SK-N-SH (cell line): ENCODE results near the gene SORBS1. TPM values are rescaled to one million over a fixed set of nuclear protein-coding genes. Genes with fewer than 3 reads are reported as not detected.

Experiments
- CTCF ChIA-PET: fragments of 300-600, 350-600 bp; formaldehyde crosslinking; extraction: SDS; loops from one replicate; lab custom pipeline; 2021; lab: Yijun Ruan, JAX
- POLR2A ChIA-PET: fragments of 350-600 bp; sonication (Branson Sonifier 250); formaldehyde crosslinking; extraction: SDS; loops from one replicate; lab custom pipeline; 2020; ENCODE audit warnings: antibody characterized with exemption, inconsistent platforms; lab: Yijun Ruan, JAX
- DNase-seq: peaks from one replicate; pipeline ENCODE4 v3.0.0; 2012
- H2AFZ ChIP-seq: fragments of 200-600 bp; sonication (generic); 2 replicates; pipeline ENCODE4 v1.8.1; 2016; ENCODE audit warnings: antibody characterized with exemption, mild to moderate bottlenecking, low read depth
- H3F3A ChIP-seq: fragments of 200-600 bp; sonication (generic); replicated peaks from 2 replicates; pipeline ENCODE3; 2016; ENCODE audit warnings: antibody characterized with exemption, mild to moderate bottlenecking; ENCODE audit not compliant: insufficient read depth
- H3K27ac ChIP-seq, 2 experiments: fragments of 200-500 bp in 1 of 2; fragments of 200-600 bp in 1 of 2; sonication (Bioruptor generic) in 1 of 2; sonication (generic), shearing (Covaris generic) in 1 of 2; 2 replicates each; pipeline versions ENCODE4 v1.5.1 to v1.6.1; 2014 to 2016; ENCODE audit warnings: low read depth in 2 of 2, inconsistent platforms in 1 of 2, low read length in 1 of 2, mild to moderate bottlenecking in 1 of 2, mixed read lengths in 1 of 2
- H3K27me3 ChIP-seq: fragments of 200-600 bp; sonication (generic), shearing (Covaris generic); 2 replicates; pipeline ENCODE4 v1.6.1; 2016; ENCODE audit warnings: mixed run types; ENCODE audit not compliant: insufficient read depth
- H3K36me3 ChIP-seq, 2 experiments: fragments of 200-500 bp in 1 of 2; fragments of 200-600 bp in 1 of 2; sonication (Bioruptor generic) in 1 of 2; sonication (generic) in 1 of 2; replicated peaks in 1 of 2; 2 replicates each; pipeline versions ENCODE3 to v1.5.1; 2014 to 2016; ENCODE audit warnings: low read length in 1 of 2, mild to moderate bottlenecking in 1 of 2; ENCODE audit not compliant: insufficient read depth in 2 of 2, control insufficient read depth in 1 of 2
- H3K4me1 ChIP-seq, 2 experiments: fragments of 200-500 bp in 1 of 2; fragments of 200-600 bp in 1 of 2; sonication (Bioruptor generic) in 1 of 2; sonication (generic), shearing (Covaris generic) in 1 of 2; 2 replicates each; pipeline versions ENCODE4 v1.5.1 to v1.6.1; 2014 to 2016; ENCODE audit warnings: low read depth in 1 of 2, low read length in 1 of 2, mixed run types in 1 of 2; ENCODE audit not compliant: insufficient read depth in 2 of 2, control insufficient read depth in 1 of 2
- H3K4me2 ChIP-seq: fragments of 200-600 bp; sonication (generic), shearing (Covaris generic); 2 replicates; pipeline ENCODE4 v1.6.1; 2017; ENCODE audit warnings: mixed run types
- H3K4me3 ChIP-seq, 2 experiments: fragments of 200-500 bp in 1 of 2; fragments of 200-600 bp in 1 of 2; sonication (Bioruptor generic) in 1 of 2; sonication (generic), shearing (Covaris generic) in 1 of 2; 2 replicates each; pipeline versions ENCODE4 v1.5.1 to v1.8.1; 2014 to 2016; ENCODE audit warnings: low read depth in 2 of 2, inconsistent platforms in 1 of 2, low read length in 1 of 2, mild to moderate bottlenecking in 1 of 2, mixed read lengths in 1 of 2, moderate library complexity in 1 of 2
- H3K79me2 ChIP-seq: fragments of 200-600 bp; sonication (generic); 2 replicates; pipeline ENCODE4 v1.8.1; 2017; ENCODE audit warnings: mild to moderate bottlenecking; ENCODE audit not compliant: insufficient read depth
- H3K9ac ChIP-seq: fragments of 200-600 bp; sonication (generic); 2 replicates; pipeline ENCODE4 v1.6.1; 2017; ENCODE audit warnings: mixed run types
- H3K9me2 ChIP-seq: fragments of 200-600 bp; sonication (generic); 2 replicates; pipeline ENCODE4 v1.6.1; 2017; ENCODE audit warnings: mixed run types
- H3K9me3 ChIP-seq: fragments of 200-600 bp; sonication (generic); 2 replicates; pipeline ENCODE4 v1.6.1; 2017; ENCODE audit warnings: mixed run types, mild to moderate bottlenecking, moderate library complexity
- H4K20me1 ChIP-seq: fragments of 200-600 bp; sonication (generic); 2 replicates; pipeline ENCODE4 v1.6.1; 2017; ENCODE audit warnings: mild to moderate bottlenecking, mixed run types; ENCODE audit not compliant: insufficient read depth
- CTCF ChIP-seq: fragments of 200-600 bp; sonication (generic); IDR thresholded peaks from 2 replicates; pipeline ENCODE4 v1.6.1; 2017; ENCODE audit warnings: antibody characterized with exemption, mild to moderate bottlenecking, moderate library complexity
- ELF1 ChIP-seq: IDR thresholded peaks from 2 replicates; pipeline ENCODE4 v1.4.0; 2012
- EZH2phosphoT487 ChIP-seq: fragments of 200-600 bp; sonication (generic); IDR thresholded peaks from 2 replicates; pipeline ENCODE4 v1.6.1; 2017; ENCODE audit warnings: low read depth, mixed run types, mild to moderate bottlenecking, antibody characterized with exemption, moderate library complexity, borderline replicate concordance
- FOXM1 ChIP-seq: IDR thresholded peaks from 2 replicates; pipeline ENCODE4 v1.4.0; 2012; ENCODE audit warnings: low read depth, mild to moderate bottlenecking
- IRF3 ChIP-seq: fragments of 150-350 bp; IDR thresholded peaks from 2 replicates; pipeline ENCODE4 v1.6.1; 2016; ENCODE audit warnings: mild to moderate bottlenecking, low read depth, low read length
- JUND ChIP-seq: IDR thresholded peaks from 2 replicates; pipeline ENCODE4 v1.4.0; 2012
- PBX3 ChIP-seq: IDR thresholded peaks from 2 replicates; pipeline ENCODE4; 2012
- RAD21 ChIP-seq: IDR thresholded peaks from 2 replicates; pipeline ENCODE4 v1.6.1; 2012; ENCODE audit warnings: mild to moderate bottlenecking, low read length
- RCOR1 ChIP-seq: fragments of 150-350 bp; IDR thresholded peaks from 2 replicates; pipeline ENCODE4 v1.6.1; 2017; ENCODE audit warnings: antibody characterized with exemption, low read length
- REST ChIP-seq: IDR thresholded peaks from 2 replicates; pipeline ENCODE4 v1.6.1; 2012; ENCODE audit warnings: mild to moderate bottlenecking, low read depth, low read length, moderate library complexity
- RXRA ChIP-seq: IDR thresholded peaks from 2 replicates; pipeline ENCODE4 v1.4.0; 2012; ENCODE audit warnings: low read depth, mild to moderate bottlenecking, borderline replicate concordance
- SMC3 ChIP-seq: IDR thresholded peaks from 2 replicates; pipeline ENCODE4 v1.6.1; 2012; ENCODE audit warnings: low read depth, low read length, improper control_type of control experiment
- TAF1 ChIP-seq: IDR thresholded peaks from 2 replicates; pipeline ENCODE4 v1.6.1; 2012; ENCODE audit warnings: low read depth, mild to moderate bottlenecking, low read length, moderate library complexity, borderline replicate concordance
- TEAD4 ChIP-seq: IDR thresholded peaks from 2 replicates; pipeline ENCODE4 v1.4.0; 2012; ENCODE audit warnings: mild to moderate bottlenecking, borderline replicate concordance; ENCODE audit not compliant: insufficient read depth
- USF1 ChIP-seq: IDR thresholded peaks from 2 replicates; pipeline ENCODE4 v1.4.0; 2012; ENCODE audit warnings: low read depth, borderline replicate concordance
- WGBS: methylation state at CpG from one replicate; pipeline ENCODE4 v1.1.6; 2017; ENCODE audit warnings: low lambda C conversion rate; 5-methylcytosine and 5-hydroxymethylcytosine counted together
- polyA plus RNA-seq, 3 experiments: library from polyadenylated mRNA; depleted of rRNA; stranded (reverse); fragments of >200 nt; gene quantifications; 2 replicates each; pipeline ENCODE4 v1.2.3, GENCODE V29; 2012
- TF ChIP-seq, protein P1 (sequence below): IDR thresholded peaks from 2 replicates; pipeline ENCODE4 v1.4.0; 2012; ENCODE audit warnings: low read depth
- TF ChIP-seq, protein P2 (sequence below): IDR thresholded peaks from 2 replicates; pipeline ENCODE4 v1.4.0; 2012; ENCODE audit warnings: low read depth, borderline replicate concordance

SORBS1 gene
- polyA plus RNA-seq, 1 of the 3 experiments (the other 2 are of a cell fraction), result 0.36 TPM

GRCh38 chr10:95355301-95355700, 205.9 kb downstream of the SORBS1 start:
- Histone ChIP-seq H3K4me1 (no peaks in the 10 kb centered on the region), H2AFZ (0 out of 2 replicates have a peak overlapping the region, but pooled peaks have one; percentile 19), H3K4me3 (no peak overlapping the region), H3K36me3 (no peaks in the 10 kb centered on the region), H3K79me2 (no peaks in the 10 kb centered on the region), H3K9me2 (no peaks in the 10 kb centered on the region), H3K27me3 (no peaks in the 10 kb centered on the region), H3K4me2 (no peak overlapping the region), H4K20me1 (no peaks in the 10 kb centered on the region), H3K9ac (no peak overlapping the region), H3F3A (no peaks in the 10 kb centered on the region), H3K9me3 (no peaks in the 10 kb centered on the region), H3K27ac (no peak overlapping the region)
- WGBS, result 74% methylated on average over 7 of the region's 7 CpGs
- no peak for DNase-seq
- TF ChIP-seq TAF1 (no peak), ELF1 (no peak)
- POLR2A ChIA-PET, result no interaction called here
- CTCF ChIA-PET, result interaction anchor here (1.4 to 5.5 kb wide), 3 partner anchors 8 to 171 kb away, joined by 4 to 33 read pairs (median 5); no protein-coding TSS in a partner anchor

DNA sequence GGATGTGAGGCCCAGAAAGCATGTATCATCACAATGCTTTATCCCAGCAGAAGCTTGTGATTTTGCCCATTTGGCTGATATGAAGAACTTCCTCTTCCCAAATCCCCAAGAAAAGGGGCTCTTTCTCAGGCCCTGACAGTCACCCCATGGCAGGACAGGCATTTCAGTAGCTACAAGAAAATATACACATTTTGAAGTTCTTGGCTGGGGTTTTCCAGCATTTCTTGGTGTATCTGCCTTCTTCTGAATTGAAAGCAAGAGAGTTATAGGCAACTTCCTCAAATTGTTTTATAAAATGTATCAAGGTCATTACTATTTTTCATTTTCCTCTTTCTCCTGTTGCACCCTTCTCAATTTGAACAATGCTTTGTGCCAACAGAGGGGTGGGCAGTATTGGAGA, 207.1 kb downstream of the SORBS1 start:
- Histone ChIP-seq H3F3A (no peaks in the 10 kb centered on the region), H3K27ac (no peak overlapping the region), H3K79me2 (no peaks in the 10 kb centered on the region), H3K4me3 (no peak overlapping the region), H3K27me3 (no peaks in the 10 kb centered on the region), H2AFZ (no peak overlapping the region), H4K20me1 (no peaks in the 10 kb centered on the region), H3K4me2 (no peak overlapping the region), H3K36me3 (no peaks in the 10 kb centered on the region), H3K9me2 (no peaks in the 10 kb centered on the region), H3K9ac (no peak overlapping the region), H3K9me3 (no peaks in the 10 kb centered on the region), H3K4me1 (no peaks in the 10 kb centered on the region)
- DNase-seq, result no peak
- ChIA-PET POLR2A (no interaction called here), CTCF (interaction anchor here (1.1 to 5.5 kb wide), 4 partner anchors 10 to 170 kb away, joined by 4 to 33 read pairs (median 5); no protein-coding TSS in a partner anchor)
- TF ChIP-seq IRF3, result no peak
- no peak for TF ChIP-seq CTCF
- TF ChIP-seq EZH2phosphoT487, result no peak
- TF ChIP-seq FOXM1, result no peak
- TF ChIP-seq SMC3, result no peak
- TF ChIP-seq ELF1, result no peak
- no peak for TF ChIP-seq USF1
- no peak for TF ChIP-seq RCOR1
- TF ChIP-seq TEAD4, result no peak
- no peak for TF ChIP-seq PBX3
- TF ChIP-seq, protein P1, sequence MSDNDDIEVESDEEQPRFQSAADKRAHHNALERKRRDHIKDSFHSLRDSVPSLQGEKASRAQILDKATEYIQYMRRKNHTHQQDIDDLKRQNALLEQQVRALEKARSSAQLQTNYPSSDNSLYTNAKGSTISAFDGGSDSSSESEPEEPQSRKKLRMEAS, result no peak
- TF ChIP-seq JUND, result no peak
- TF ChIP-seq RAD21, result no peak
- no peak for TF ChIP-seq REST
- TF ChIP-seq, protein P2, sequence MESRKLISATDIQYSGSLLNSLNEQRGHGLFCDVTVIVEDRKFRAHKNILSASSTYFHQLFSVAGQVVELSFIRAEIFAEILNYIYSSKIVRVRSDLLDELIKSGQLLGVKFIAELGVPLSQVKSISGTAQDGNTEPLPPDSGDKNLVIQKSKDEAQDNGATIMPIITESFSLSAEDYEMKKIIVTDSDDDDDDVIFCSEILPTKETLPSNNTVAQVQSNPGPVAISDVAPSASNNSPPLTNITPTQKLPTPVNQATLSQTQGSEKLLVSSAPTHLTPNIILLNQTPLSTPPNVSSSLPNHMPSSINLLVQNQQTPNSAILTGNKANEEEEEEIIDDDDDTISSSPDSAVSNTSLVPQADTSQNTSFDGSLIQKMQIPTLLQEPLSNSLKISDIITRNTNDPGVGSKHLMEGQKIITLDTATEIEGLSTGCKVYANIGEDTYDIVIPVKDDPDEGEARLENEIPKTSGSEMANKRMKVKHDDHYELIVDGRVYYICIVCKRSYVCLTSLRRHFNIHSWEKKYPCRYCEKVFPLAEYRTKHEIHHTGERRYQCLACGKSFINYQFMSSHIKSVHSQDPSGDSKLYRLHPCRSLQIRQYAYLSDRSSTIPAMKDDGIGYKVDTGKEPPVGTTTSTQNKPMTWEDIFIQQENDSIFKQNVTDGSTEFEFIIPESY, result no peak
- no peak for TF ChIP-seq RXRA
